Measurements from ENCODE around the gene TRPM3.

DNA sequence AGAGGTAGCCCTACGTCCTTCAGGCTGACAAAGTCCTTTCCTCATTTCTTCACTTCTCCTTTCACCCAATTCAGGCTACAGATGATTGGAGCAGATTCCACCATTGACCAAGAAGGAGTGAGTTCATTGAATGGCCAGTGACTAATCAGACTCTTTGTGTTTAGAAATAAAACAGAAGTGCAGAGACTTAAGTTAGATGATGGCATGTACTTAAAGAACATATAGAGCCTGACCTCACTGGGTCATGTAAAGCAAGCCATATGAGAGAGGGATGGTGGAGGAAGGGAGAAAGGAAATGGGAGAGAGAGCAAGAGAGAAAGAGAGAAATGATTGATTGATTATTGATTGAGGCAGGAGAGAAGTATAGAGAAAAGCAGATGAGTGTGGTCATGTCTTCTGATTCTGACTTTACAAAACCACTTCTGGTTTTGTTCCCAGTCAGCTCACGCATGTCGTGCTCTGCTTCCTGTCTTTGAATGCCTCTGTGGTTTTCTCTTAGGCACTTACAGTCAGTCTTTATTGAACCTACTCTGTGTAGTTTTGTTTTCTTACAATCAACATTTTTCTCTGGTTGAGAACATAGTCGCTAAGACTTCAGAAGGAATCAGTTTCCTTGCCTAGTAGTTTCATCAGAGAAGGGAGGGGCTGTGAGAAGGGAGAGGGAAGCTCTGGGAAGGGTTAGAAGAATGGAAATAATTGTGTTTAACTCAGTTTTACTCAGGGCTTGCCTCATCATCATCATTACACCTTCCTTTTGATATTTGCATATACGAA is 557.8 kb downstream of the TRPM3 start:
- TF ChIP-seq, protein P1, sequence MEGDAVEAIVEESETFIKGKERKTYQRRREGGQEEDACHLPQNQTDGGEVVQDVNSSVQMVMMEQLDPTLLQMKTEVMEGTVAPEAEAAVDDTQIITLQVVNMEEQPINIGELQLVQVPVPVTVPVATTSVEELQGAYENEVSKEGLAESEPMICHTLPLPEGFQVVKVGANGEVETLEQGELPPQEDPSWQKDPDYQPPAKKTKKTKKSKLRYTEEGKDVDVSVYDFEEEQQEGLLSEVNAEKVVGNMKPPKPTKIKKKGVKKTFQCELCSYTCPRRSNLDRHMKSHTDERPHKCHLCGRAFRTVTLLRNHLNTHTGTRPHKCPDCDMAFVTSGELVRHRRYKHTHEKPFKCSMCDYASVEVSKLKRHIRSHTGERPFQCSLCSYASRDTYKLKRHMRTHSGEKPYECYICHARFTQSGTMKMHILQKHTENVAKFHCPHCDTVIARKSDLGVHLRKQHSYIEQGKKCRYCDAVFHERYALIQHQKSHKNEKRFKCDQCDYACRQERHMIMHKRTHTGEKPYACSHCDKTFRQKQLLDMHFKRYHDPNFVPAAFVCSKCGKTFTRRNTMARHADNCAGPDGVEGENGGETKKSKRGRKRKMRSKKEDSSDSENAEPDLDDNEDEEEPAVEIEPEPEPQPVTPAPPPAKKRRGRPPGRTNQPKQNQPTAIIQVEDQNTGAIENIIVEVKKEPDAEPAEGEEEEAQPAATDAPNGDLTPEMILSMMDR (conservative IDR thresholded peaks at IDR 0.05), result no peak
- no peak for TF ChIP-seq EZH2 (IDR thresholded peaks at IDR 0.05; ENCODE audit: low read depth)
